Measurements from ENCODE around the gene C2.

DNA sequence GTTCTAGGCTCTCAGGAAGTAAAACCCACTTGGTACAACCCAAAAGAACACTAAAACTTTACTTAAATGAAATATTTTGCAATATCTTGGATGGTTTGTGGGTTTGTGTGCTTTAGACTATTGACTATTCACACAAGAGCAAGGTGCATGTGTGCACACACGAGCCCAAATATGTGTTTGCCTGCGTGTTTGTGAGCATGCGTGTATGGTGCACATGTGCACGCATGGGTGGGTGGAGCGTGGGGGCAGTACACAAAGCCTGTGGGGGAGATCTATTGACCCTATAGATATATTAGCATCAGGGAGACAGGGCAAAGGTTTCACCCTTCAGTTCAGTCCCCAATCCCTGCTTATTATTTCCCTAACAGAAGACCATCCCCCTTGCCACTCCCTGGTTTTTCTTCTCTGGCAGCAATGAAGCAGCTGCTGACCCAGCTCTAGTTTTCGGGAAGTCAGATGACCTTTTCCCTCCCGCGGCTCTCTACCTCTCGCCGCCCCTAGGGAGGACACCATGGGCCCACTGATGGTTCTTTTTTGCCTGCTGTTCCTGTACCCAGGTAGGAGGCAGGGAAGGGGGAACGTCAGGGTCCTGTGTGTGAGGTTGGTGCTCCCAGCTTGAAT is at the start of gene C2:
- TF ChIP-seq, protein P1, sequence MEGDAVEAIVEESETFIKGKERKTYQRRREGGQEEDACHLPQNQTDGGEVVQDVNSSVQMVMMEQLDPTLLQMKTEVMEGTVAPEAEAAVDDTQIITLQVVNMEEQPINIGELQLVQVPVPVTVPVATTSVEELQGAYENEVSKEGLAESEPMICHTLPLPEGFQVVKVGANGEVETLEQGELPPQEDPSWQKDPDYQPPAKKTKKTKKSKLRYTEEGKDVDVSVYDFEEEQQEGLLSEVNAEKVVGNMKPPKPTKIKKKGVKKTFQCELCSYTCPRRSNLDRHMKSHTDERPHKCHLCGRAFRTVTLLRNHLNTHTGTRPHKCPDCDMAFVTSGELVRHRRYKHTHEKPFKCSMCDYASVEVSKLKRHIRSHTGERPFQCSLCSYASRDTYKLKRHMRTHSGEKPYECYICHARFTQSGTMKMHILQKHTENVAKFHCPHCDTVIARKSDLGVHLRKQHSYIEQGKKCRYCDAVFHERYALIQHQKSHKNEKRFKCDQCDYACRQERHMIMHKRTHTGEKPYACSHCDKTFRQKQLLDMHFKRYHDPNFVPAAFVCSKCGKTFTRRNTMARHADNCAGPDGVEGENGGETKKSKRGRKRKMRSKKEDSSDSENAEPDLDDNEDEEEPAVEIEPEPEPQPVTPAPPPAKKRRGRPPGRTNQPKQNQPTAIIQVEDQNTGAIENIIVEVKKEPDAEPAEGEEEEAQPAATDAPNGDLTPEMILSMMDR (IDR thresholded peaks at IDR 0.05), result no peak
- TF ChIP-seq POLR2A (IDR thresholded peaks at IDR 0.05), result no peak
